Upper lobe of left lung (tissue), 6 donors: ENCODE measurements around the gene HAGHL. TPM values are rescaled to one million over a fixed set of nuclear protein-coding genes. Genes with fewer than 3 reads are reported as not detected.

Experiments used
- ATAC-seq, 2 donors: fragments of 200-7000 bp; cut with Tn5 transposase; one replicate each; pipeline ENCODE4 v1.9.1; 2022; ENCODE audit warnings: mild to moderate bottlenecking in 2 of 2, moderate library complexity in 2 of 2; ENCODE audit not compliant: low FRiP score in 2 of 2
- DNase-seq, 2 donors: peaks; one replicate each; pipeline ENCODE4 v3.0.0-alpha.2; 2019 to 2020
- H3K27ac ChIP-seq, 4 donors: fragments of 200-600 bp; sonication (generic); one replicate each; pipeline ENCODE4 v1.5.1; 2016 to 2019
- H3K27me3 ChIP-seq, 4 donors: fragments of 200-600 bp; sonication (generic); one replicate each; pipeline ENCODE4 v1.5.1; 2017 to 2019
- H3K36me3 ChIP-seq, 4 donors: fragments of 200-600 bp; sonication (generic); one replicate each; pipeline ENCODE4 v1.5.1; 2016 to 2019
- H3K4me1 ChIP-seq, 4 donors: fragments of 200-600 bp; sonication (generic); one replicate each; pipeline ENCODE4 v1.5.1; 2018 to 2019
- H3K4me3 ChIP-seq, 4 donors: fragments of 200-600 bp; sonication (generic); one replicate each; pipeline ENCODE4 v1.5.1; 2017 to 2019; ENCODE audit warnings: mild to moderate bottlenecking in 2 of 4, moderate library complexity in 1 of 4
- H3K9me3 ChIP-seq, 4 donors: fragments of 200-600 bp; sonication (generic); one replicate each; pipeline ENCODE4 v1.5.1; 2018 to 2019
- CTCF ChIP-seq, 6 experiments: fragments of 450-650 bp in 4 of 6; fragments of 200-600 bp in 2 of 6; sonication (generic) in 2 of 6; IDR thresholded peaks; one replicate each; pipeline ENCODE4 v1.5.1; 2016 to 2019; ENCODE audit warnings: antibody characterized with exemption in 6 of 6
- EP300 ChIP-seq, 4 donors: sonication (generic); formaldehyde crosslinking; IDR thresholded peaks; one replicate each; pipeline ENCODE4 v1.5.1; 2017; ENCODE audit warnings: antibody characterized with exemption in 4 of 4, control low read depth in 2 of 4
- POLR2A ChIP-seq, 4 donors: fragments of 450-650 bp; IDR thresholded peaks; one replicate each; pipeline ENCODE4 v1.5.1; 2016 to 2017; ENCODE audit warnings: antibody characterized with exemption in 4 of 4, mild to moderate bottlenecking in 2 of 4
- POLR2AphosphoS5 ChIP-seq, 2 donors: sonication (generic); formaldehyde crosslinking; IDR thresholded peaks; one replicate each; pipeline ENCODE4 v1.5.1; 2017; ENCODE audit warnings: antibody characterized with exemption in 2 of 2
- WGBS, 2 donors: methylation state at CpG; one replicate each; pipeline ENCODE4 v1.1.5; 2017 to 2018; 5-methylcytosine and 5-hydroxymethylcytosine counted together
- total RNA-seq, 6 donors: library from RNA; depleted of rRNA in 4 of 6; stranded (reverse); fragments of >200 nt in 4 of 6; gene quantifications; one replicate each; pipeline versions ENCODE4 v1.1.0 to v1.2.1, GENCODE V29; 2016 to 2021
- donor health status: DM: no; HTN: no; CAD: no; lungs with moderate emphysema.
- donor health status: DM: no; HTN: yes; CAD: no; lungs with severe emphysema.

HAGHL gene
- total RNA-seq, 6 donors from 2014 or later, result 4.0 to 43.0 (median 13.5) TPM

- Histone ChIP-seq H3K4me1 (peaks cover 0 to 15% (median 11%) of the 10 kb centered on the region in 4 donors), H3K4me3 (peak overlapping the region in 2 of 4 donors; percentile 32 to 36), H3K27ac (peak overlapping the region in 3 of 4 donors; percentile 17 to 79 (median 76)), H3K9me3 (no peaks in the 10 kb centered on the region), H3K27me3 (no peaks in the 10 kb centered on the region), H3K36me3 (no peaks in the 10 kb centered on the region)
- 49 to 67% methylated on average over 7 to 20 of the region's 22 CpGs for WGBS, 2 donors
- ATAC-seq (peak in 1 of 2 donors; percentile 6), DNase-seq (peak in 1 of 2 donors; percentile 76)
- TF ChIP-seq CTCF (IDR thresholded peaks at IDR 0.05) (no peak), EP300 (IDR thresholded peaks at IDR 0.05) (no peak), POLR2A (IDR thresholded peaks at IDR 0.05) (peak in 1 of 4 donors; percentile 12)
Measured at GRCh38 chr16:761625-762513, 35.0 kb downstream of the HAGHL start.

GRCh38 chr16:762595-763268, 35.8 kb downstream of the HAGHL start:
- Histone ChIP-seq H3K4me1 (peaks cover 0 to 15% (median 11%) of the 10 kb centered on the region in 4 donors), H3K27ac (no peak overlapping the region), H3K9me3 (no peaks in the 10 kb centered on the region), H3K36me3 (no peaks in the 10 kb centered on the region), H3K4me3 (peak overlapping the region in 1 of 4 donors; percentile 36), H3K27me3 (no peaks in the 10 kb centered on the region)
- DNase-seq, result peak in 1 of 2 donors; percentile 79
- TF ChIP-seq EP300 (IDR thresholded peaks at IDR 0.05) (no peak), CTCF (IDR thresholded peaks at IDR 0.05) (no peak), POLR2A (IDR thresholded peaks at IDR 0.05) (no peak), POLR2AphosphoS5 (IDR thresholded peaks at IDR 0.05) (no peak)
- WGBS, 2 donors, result 89% methylated on average over 14 of the region's 17 CpGs; no CpG with 5 or more reads in 1 of the 2 donors
- ATAC-seq, result no peak

GRCh38 chr16:763369-764183, 36.7 kb downstream of the HAGHL start:
- DNase-seq (peak in 1 of 2 donors; percentile 63), ATAC-seq (no peak)
- Histone ChIP-seq H3K27me3 (no peaks in the 10 kb centered on the region), H3K4me1 (peaks cover 0 to 15% (median 11%) of the 10 kb centered on the region in 4 donors), H3K27ac (no peak overlapping the region), H3K4me3 (no peak overlapping the region), H3K9me3 (no peaks in the 10 kb centered on the region), H3K36me3 (no peaks in the 10 kb centered on the region)
- TF ChIP-seq POLR2A (IDR thresholded peaks at IDR 0.05) (no peak), EP300 (IDR thresholded peaks at IDR 0.05) (no peak), POLR2AphosphoS5 (IDR thresholded peaks at IDR 0.05) (no peak), CTCF (IDR thresholded peaks at IDR 0.05) (no peak)
- 81 to 86% methylated on average over 4 to 19 of the region's 21 CpGs for WGBS, 2 donors

GRCh38 chr16:764184-764750, 37.4 kb downstream of the HAGHL start:
- H3K27ac ChIP-seq, result no peak overlapping the region
- H3K4me1 ChIP-seq, result peaks cover 0 to 12% (median 10%) of the 10 kb centered on the region in 4 donors
- WGBS, 2 donors, result 59 to 80% methylated on average over 8 to 17 of the region's 20 CpGs
- no peaks in the 10 kb centered on the region for H3K9me3 ChIP-seq
- H3K27me3 ChIP-seq, result no peaks in the 10 kb centered on the region
- DNase-seq, result peak in 1 of 2 donors; percentile 64
- no peak for ATAC-seq
- TF ChIP-seq EP300 (IDR thresholded peaks at IDR 0.05) (no peak), CTCF (IDR thresholded peaks at IDR 0.05) (no peak), POLR2A (IDR thresholded peaks at IDR 0.05) (no peak), POLR2AphosphoS5 (IDR thresholded peaks at IDR 0.05) (no peak)
- H3K36me3 ChIP-seq, result no peaks in the 10 kb centered on the region
- H3K4me3 ChIP-seq, result no peak overlapping the region
